Right lobe of liver (tissue), 6 donors: ENCODE data around the gene MARF1. TPM values are rescaled to one million over a fixed set of nuclear protein-coding genes. Genes with fewer than 3 reads are reported as not detected.
"Not testable (repeated sequence)": the region's sequence is repeated elsewhere in the genome, so short reads cannot be mapped to it uniquely, and the experiment has no call there.

Source experiments
- ATAC-seq, 4 donors: fragments of 200-7000 bp; cut with Tn5 transposase; one replicate each; pipeline ENCODE4 v1.9.1; 2020; ENCODE audit warnings: mild to moderate bottlenecking in 4 of 4, moderate library complexity in 4 of 4
- DNase-seq, 3 donors: peaks; one replicate each; pipeline ENCODE4 v3.0.0-alpha.2; 2020
- H3K27ac ChIP-seq, 3 donors: fragments of 200-600 bp; one replicate each; pipeline ENCODE4 v1.8.0; 2022
- H3K27me3 ChIP-seq, 2 donors: fragments of 200-600 bp; one replicate each; pipeline ENCODE4 v1.8.0; 2022
- H3K36me3 ChIP-seq, 4 donors: fragments of 200-600 bp; sonication (generic) in 1 of 4; one replicate each; pipeline versions ENCODE4 v1.5.1 to v1.8.0; 2017 to 2022; ENCODE audit warnings: control low read depth in 1 of 4
- H3K4me1 ChIP-seq, 4 donors: fragments of 200-600 bp; sonication (generic) in 1 of 4; one replicate each; pipeline versions ENCODE4 v1.5.1 to v1.8.0; 2017 to 2022; ENCODE audit warnings: control low read depth in 1 of 4
- H3K4me3 ChIP-seq, 3 donors: fragments of 200-600 bp; one replicate each; pipeline ENCODE4 v1.8.0; 2022
- H3K9me3 ChIP-seq, 4 donors: fragments of 200-600 bp; sonication (generic) in 1 of 4; one replicate each; pipeline versions ENCODE4 v1.5.1 to v1.8.0; 2017 to 2022; ENCODE audit warnings: control low read depth in 1 of 4
- POLR2A ChIP-seq: fragments of 450-650 bp; IDR thresholded peaks from one replicate; pipeline ENCODE4 v1.6.1; 2017; ENCODE audit warnings: antibody characterized with exemption, mild to moderate bottlenecking
- WGBS: methylation state at CpG from one replicate; pipeline ENCODE4 v1.1.6; 2018; ENCODE audit warnings: low coverage, low lambda C conversion rate; ENCODE audit not compliant: insufficient coverage; ENCODE audit errors: missing lambda C conversion rate; 5-methylcytosine and 5-hydroxymethylcytosine counted together
- intact Hi-C, 2 donors: fragments of 100-400 bp; cut with DNase I; formaldehyde crosslinking; loops; one replicate each; pipeline versions ENCODE4 v1.11.2 to v1.14.1; 2022
- total RNA-seq, 6 experiments: library from RNA; depleted of rRNA in 2 of 6; stranded (reverse); fragments of >200 nt in 2 of 6; fragmentation: NEBNext Ultra II Directional in 3 of 6; extraction: Animal tissue kit (Norgen Biotek cat#: 25700) in 3 of 6; gene quantifications; one replicate each; pipeline versions ENCODE4 v1.1.0 to v1.2.4, GENCODE V29; 2016 to 2023
- TF ChIP-seq, protein P1 (sequence below), 4 donors: fragments of 200-600 bp in 3 of 4; fragments of 450-650 bp in 1 of 4; IDR thresholded peaks; one replicate each; pipeline versions ENCODE4 v1.5.1 to v1.8.0; 2016 to 2022; ENCODE audit warnings: antibody characterized with exemption in 4 of 4, mild to moderate bottlenecking in 2 of 4
- donor health status: DM: no; HTN: yes; CAD: no.
- donor health status: DM: no; HTN: no; CAD: no.
- donor health status: DM: no; HTN: no; CAD: no.
- donor health status: DM: no; HTN: yes; CAD: no.
- donor health status: DM: no; HTN: yes; CAD: no.

Gene MARF1
- total RNA-seq, 6 experiments from 2014 or later, result 17.2 to 44.2 (median 31.2) TPM

DNA sequence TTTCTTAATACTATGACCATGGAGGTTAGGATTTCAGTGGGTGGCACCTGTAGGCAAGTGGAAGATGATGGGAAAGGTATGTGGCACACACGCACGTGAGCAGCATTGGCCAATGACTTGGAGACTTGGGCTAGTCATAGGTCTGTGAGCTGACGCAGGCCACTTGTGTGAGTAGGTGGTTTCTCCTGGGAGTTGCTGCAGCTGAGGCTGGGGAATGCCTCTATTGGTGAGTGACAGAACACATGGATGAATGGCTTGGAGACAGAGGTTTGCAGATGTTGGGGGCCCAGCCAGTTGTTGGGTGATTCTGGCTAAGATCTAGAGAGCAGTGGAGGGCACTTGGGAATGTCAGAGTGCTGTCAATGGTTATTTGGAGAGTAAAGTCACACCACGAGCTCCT, 64.1 kb downstream of the MARF1 start:
- H3K9me3 ChIP-seq, result no peaks in the 10 kb centered on the region
- intact Hi-C loops, result no loop called here
- 80% methylated on average over 4 of the region's 4 CpGs for WGBS
- no peaks in the 10 kb centered on the region for H3K27me3 ChIP-seq
- no peak overlapping the region for H3K27ac ChIP-seq
- no peak overlapping the region for H3K4me3 ChIP-seq
- H3K36me3 ChIP-seq, result peaks cover 0 to 6% (median 2%) of the 10 kb centered on the region in 4 donors
- peaks cover 0 to 32% (median 7%) of the 10 kb centered on the region in 4 donors for H3K4me1 ChIP-seq
- no peak for DNase-seq
- no peak for ATAC-seq
- TF ChIP-seq, protein P1, sequence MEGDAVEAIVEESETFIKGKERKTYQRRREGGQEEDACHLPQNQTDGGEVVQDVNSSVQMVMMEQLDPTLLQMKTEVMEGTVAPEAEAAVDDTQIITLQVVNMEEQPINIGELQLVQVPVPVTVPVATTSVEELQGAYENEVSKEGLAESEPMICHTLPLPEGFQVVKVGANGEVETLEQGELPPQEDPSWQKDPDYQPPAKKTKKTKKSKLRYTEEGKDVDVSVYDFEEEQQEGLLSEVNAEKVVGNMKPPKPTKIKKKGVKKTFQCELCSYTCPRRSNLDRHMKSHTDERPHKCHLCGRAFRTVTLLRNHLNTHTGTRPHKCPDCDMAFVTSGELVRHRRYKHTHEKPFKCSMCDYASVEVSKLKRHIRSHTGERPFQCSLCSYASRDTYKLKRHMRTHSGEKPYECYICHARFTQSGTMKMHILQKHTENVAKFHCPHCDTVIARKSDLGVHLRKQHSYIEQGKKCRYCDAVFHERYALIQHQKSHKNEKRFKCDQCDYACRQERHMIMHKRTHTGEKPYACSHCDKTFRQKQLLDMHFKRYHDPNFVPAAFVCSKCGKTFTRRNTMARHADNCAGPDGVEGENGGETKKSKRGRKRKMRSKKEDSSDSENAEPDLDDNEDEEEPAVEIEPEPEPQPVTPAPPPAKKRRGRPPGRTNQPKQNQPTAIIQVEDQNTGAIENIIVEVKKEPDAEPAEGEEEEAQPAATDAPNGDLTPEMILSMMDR (IDR thresholded peaks at IDR 0.05), result no peak
- TF ChIP-seq POLR2A, result no peak

GRCh38 chr16:15576960-15577958, 65.7 kb downstream of the MARF1 start:
- Histone ChIP-seq H3K27ac (peak overlapping the region; percentile 76 to 92 (median 91)), H3K27me3 (no peaks in the 10 kb centered on the region), H3K4me1 (peaks cover 0 to 47% (median 15%) of the 10 kb centered on the region in 4 donors), H3K4me3 (no peak overlapping the region), H3K9me3 (no peaks in the 10 kb centered on the region), H3K36me3 (peaks cover 0 to 6% (median 2%) of the 10 kb centered on the region in 4 donors)
- DNase-seq, result peak; percentile 81 to 89 (median 88)
- ATAC-seq, result peak; percentile 56 to 80 (median 69)
- WGBS, result 47% methylated on average over 20 of the region's 20 CpGs
- intact Hi-C loops, result no loop called here
- TF ChIP-seq, protein P1 (IDR thresholded peaks at IDR 0.05), result no peak
- TF ChIP-seq POLR2A, result no peak

GRCh38 chr16:15575293-15576049, 67.5 kb downstream of the MARF1 start:
- 54% methylated on average over 4 of the region's 4 CpGs for WGBS
- Histone ChIP-seq H3K27me3 (no peaks in the 10 kb centered on the region), H3K4me1 (peaks cover 0 to 52% (median 16%) of the 10 kb centered on the region in 4 donors), H3K36me3 (no peaks in the 10 kb centered on the region), H3K4me3 (no peak overlapping the region), H3K27ac (peak overlapping the region; percentile 76 to 92 (median 91)), H3K9me3 (no peaks in the 10 kb centered on the region)
- DNase-seq (no peak), ATAC-seq (peak; percentile 26 to 56 (median 48))
- TF ChIP-seq, protein P1 (IDR thresholded peaks at IDR 0.05), result no peak
- TF ChIP-seq POLR2A, result peak; percentile 19
- intact Hi-C loops, result no loop called here

DNA sequence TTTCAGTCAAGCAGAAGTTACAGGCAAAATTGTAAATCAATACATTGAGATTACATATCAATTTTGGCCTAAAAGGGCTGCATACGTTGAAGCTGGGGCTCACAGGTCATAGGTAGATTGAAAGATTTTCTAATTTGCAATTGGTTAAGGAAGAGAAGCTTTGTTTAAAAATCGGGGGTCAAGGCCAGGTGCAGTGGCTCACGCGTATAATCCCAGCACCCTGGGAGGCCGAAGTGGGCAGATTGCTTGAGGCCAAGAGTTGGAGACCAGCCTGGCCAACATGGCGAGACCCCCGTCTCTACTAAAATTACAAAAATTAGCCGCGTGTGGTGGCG, 68.4 kb downstream of the MARF1 start:
- Histone ChIP-seq H3K9me3 (no peaks in the 10 kb centered on the region), H3K36me3 (no peaks in the 10 kb centered on the region), H3K27ac (no peak overlapping the region), H3K4me1 (peaks cover 0 to 52% (median 16%) of the 10 kb centered on the region in 4 donors), H3K27me3 (no peaks in the 10 kb centered on the region), H3K4me3 (no peak overlapping the region)
- 96% methylated on average over 8 of the region's 10 CpGs for WGBS
- DNase-seq (no peak), ATAC-seq (no peak)
- TF ChIP-seq POLR2A, result no peak
- TF ChIP-seq, protein P1 (IDR thresholded peaks at IDR 0.05), result no peak
- intact Hi-C loops, result no loop called here

DNA sequence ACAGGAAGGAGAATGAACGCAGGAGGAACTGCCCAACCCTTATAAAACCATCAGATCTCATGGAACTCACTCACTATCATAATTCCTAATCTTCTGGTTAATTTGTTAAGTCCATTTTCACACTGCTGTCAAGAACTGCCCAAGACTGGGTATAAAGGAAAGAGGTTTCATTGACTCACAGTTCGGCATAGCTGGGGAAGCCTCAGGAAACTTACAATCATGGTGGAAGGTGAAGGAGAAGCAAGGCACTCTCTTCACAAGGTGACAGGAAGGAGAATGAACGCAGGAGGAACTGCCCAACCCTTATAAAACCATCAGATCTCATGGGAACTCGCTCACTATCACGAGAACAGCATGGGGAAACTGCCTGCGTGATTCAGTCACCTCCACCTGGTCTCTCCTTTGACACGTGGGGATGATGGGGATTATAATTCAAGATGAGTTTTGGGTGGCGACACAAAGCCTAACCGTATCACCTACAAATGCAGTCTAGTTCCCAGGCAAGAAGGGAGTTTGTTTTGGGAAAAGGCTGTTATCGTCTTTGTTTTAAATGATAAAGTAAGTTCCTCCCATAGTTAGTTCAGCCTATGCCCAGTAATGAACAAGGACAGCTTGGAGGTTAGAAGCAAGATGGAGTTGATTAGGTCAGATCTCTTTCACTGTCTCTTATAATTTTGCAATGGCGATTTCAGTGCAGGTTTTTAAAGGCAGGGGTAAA, 68.9 kb downstream of the MARF1 start:
- ATAC-seq, H3K9me3 ChIP-seq, H3K27me3 ChIP-seq, H3K4me3 ChIP-seq, H3K36me3 ChIP-seq, intact Hi-C loops, DNase-seq: not testable (repeated sequence)
- WGBS, result 91% methylated on average over 9 of the region's 11 CpGs
- Histone ChIP-seq H3K27ac (peak overlapping the region in 1 of 3 donors; percentile 78), H3K4me1 (peaks cover 0 to 52% (median 16%) of the 10 kb centered on the region in 4 donors)
